SK-N-MC (cell line): Measurements from ENCODE around the gene HMGXB4.

Source experiments
- EZH2 ChIP-seq: fragments of 200-600 bp; sonication (generic); IDR thresholded peaks from one replicate; pipeline ENCODE4 v1.6.1; 2017; ENCODE audit warnings: antibody characterized with exemption
- POLR2AphosphoS5 ChIP-seq: IDR thresholded peaks from 2 replicates; pipeline ENCODE4 v1.6.1; 2012; ENCODE audit warnings: mild to moderate bottlenecking, low read depth, low read length, borderline replicate concordance

DNA sequence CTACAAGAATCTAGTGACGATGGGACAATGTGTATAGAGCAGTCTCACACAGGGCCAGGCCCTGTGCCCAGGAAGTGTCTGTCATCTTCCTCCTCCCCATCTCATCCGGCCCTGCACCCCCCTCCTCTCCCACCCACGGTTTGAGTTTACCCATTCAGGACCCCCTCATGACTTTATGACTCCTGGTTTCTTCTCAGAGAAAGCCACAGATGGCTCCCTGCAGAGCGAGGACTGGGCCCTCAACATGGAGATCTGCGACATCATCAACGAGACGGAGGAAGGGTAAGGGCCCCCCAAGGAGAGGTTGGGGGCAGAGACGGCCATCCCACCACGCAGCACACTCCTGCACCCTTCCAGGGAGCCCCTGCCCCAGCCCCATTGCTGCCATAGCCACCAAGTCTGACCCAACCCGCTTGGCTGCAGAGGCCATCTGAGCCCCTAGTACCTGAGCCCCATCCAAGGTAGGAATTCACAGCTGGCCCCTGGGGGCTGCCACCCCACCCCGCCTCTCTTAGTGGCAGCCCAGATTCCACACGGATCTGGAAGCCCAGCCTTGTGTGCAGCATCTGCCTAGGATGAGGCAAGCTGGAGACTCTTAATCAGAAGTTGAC is 60.5 kb downstream of the HMGXB4 start:
- TF ChIP-seq POLR2AphosphoS5 = no peak
- TF ChIP-seq EZH2 = no peak
